ENCODE data around the gene C1QTNF2. TPM values are rescaled to one million over a fixed set of nuclear protein-coding genes. Genes with fewer than 3 reads are reported as not detected.

C1QTNF2 gene, protein sequence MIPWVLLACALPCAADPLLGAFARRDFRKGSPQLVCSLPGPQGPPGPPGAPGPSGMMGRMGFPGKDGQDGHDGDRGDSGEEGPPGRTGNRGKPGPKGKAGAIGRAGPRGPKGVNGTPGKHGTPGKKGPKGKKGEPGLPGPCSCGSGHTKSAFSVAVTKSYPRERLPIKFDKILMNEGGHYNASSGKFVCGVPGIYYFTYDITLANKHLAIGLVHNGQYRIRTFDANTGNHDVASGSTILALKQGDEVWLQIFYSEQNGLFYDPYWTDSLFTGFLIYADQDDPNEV
- total RNA-seq (not detected), polyA plus RNA-seq (not detected)

DNA sequence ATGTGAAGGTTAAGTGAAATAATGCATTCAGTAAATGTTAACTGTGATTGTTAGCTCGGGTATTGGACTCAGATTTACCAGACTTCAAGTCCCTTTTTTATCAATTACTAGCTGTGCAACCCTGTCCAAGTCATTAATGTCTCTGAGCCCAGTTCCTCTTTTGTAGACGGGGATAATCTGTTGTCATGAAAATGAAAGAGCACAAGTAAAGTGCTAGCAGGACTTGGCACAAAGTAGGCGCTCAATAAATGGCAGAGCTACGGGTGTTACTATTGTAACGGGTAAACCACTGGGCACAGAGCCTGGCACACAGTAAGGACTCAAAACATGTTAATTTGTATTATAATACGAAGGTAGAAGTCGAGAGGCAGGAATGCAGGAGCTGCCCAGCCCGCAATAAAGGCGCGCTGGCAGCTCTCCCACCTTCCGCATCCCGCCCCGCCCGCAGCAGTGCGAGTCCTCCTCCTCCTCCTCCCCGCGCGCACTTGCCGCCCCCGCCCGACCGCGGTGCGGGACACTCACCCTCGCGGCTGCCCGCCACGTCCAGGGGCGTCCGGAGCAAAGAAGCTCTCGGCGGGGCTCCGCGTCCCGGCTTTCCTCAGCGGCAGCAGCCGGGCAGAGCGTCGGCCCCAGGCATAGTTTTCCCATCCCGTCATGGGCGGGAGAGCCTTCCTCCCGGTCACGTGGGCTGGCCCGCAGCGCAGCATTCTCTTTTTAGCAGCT lies at the start of gene C1QTNF2:
Gene C1QTNF2 (minus strand): TSS at position 637 of the 723 bp plus-strand sequence. CDS start 15,615 bp downstream, outside the sequence.
- POLR2A ChIA-PET (ENCODE audit: partially characterized antibody) = no interaction called here
- no peaks in the 10 kb centered on the region for H3K9me3 Mint-ChIP-seq
- DNase-seq = no peak
- peaks cover 57 to 62% of the 10 kb centered on the region in 2 donors for H3K27me3 Mint-ChIP-seq
- Histone ChIP-seq H3K27me3 (ENCODE audit: insufficient read depth, low read length) (peaks cover 17% of the 10 kb centered on the region), H3K36me3 (ENCODE audit: insufficient read depth, low read length) (no peaks in the 10 kb centered on the region), H3K4me1 (ENCODE audit: insufficient read depth, low read length) (peaks cover 6% of the 10 kb centered on the region), H3K27ac (ENCODE audit: low read depth, low read length) (no peak within 1 kb of the TSS), H3K9me3 (ENCODE audit: control insufficient read depth in 1 of 2, low read length in 2 of 2) (no peaks in the 10 kb centered on the region), H3K4me3 (ENCODE audit: low read length in 2 of 2) (no peak within 1 kb of the TSS)
- H3K27ac Mint-ChIP-seq = no peak within 1 kb of the TSS
- CTCF ChIA-PET (ENCODE audit: partially characterized antibody) = no interaction called here
- no peaks in the 10 kb centered on the region for H3K36me3 Mint-ChIP-seq
- intact Hi-C loops (cut with micrococcal nuclease) = no loop called here
- peak within 1 kb of the TSS; percentile 57 to 81 (median 67) for H3K4me3 Mint-ChIP-seq
- H3K4me1 Mint-ChIP-seq = peaks cover 11 to 16% (median 15%) of the 10 kb centered on the region in 4 donors

DNA sequence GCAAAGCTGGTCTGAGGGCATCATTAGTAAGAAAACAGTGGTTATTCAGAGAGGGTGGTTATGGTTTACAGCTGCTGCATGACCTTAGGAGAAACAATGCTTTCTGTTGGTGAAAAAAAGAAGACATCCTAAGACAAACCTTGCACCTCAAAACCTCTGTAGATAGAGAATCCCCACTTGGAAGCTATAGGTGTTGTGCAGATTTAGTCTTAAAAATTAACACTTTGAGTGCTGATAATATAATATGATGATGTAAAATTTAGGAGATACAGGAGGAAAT lies 49.8 kb upstream of the C1QTNF2 start:
- Mint-ChIP-seq H3K4me3 (peak overlapping the region; percentile 9 to 96 (median 61)), H3K27ac (peak overlapping the region in 6 of 7 donors; percentile 83 to 99 (median 96)), H3K4me1 (peaks cover 59 to 94% (median 73%) of the 10 kb centered on the region in 4 donors), H3K9me3 (peaks cover 0 to 2% (median 0%) of the 10 kb centered on the region in 8 donors), H3K36me3 (peaks cover 10 to 19% of the 10 kb centered on the region in 2 donors), H3K27me3 (no peaks in the 10 kb centered on the region)
- Histone ChIP-seq H3K4me3 (ENCODE audit: low read length in 2 of 2) (no peak overlapping the region), H3K36me3 (ENCODE audit: insufficient read depth, low read length) (peaks cover 1% of the 10 kb centered on the region), H3K27ac (ENCODE audit: low read depth, low read length) (no peak overlapping the region), H3K27me3 (ENCODE audit: insufficient read depth, low read length) (no peaks in the 10 kb centered on the region), H3K4me1 (ENCODE audit: insufficient read depth, low read length) (peaks cover 76% of the 10 kb centered on the region), H3K9me3 (ENCODE audit: control insufficient read depth in 1 of 2, low read length in 2 of 2) (no peaks in the 10 kb centered on the region)
- ChIA-PET POLR2A (ENCODE audit: partially characterized antibody) (interaction anchor here (1.2 to 4.1 kb wide), 3 partner anchors 19 to 53 kb away, joined by 4 to 32 read pairs (median 25); no protein-coding TSS in a partner anchor), CTCF (ENCODE audit: partially characterized antibody) (interaction anchor here (16.2 kb wide), 1 partner anchor 20 kb away, joined by 239 read pairs; no protein-coding TSS in a partner anchor)
- no peak for DNase-seq
- intact Hi-C loops (cut with micrococcal nuclease) = loop anchor here (5.0 kb wide), 2 partner anchors 47 to 87 kb away; no protein-coding TSS in a partner anchor

DNA sequence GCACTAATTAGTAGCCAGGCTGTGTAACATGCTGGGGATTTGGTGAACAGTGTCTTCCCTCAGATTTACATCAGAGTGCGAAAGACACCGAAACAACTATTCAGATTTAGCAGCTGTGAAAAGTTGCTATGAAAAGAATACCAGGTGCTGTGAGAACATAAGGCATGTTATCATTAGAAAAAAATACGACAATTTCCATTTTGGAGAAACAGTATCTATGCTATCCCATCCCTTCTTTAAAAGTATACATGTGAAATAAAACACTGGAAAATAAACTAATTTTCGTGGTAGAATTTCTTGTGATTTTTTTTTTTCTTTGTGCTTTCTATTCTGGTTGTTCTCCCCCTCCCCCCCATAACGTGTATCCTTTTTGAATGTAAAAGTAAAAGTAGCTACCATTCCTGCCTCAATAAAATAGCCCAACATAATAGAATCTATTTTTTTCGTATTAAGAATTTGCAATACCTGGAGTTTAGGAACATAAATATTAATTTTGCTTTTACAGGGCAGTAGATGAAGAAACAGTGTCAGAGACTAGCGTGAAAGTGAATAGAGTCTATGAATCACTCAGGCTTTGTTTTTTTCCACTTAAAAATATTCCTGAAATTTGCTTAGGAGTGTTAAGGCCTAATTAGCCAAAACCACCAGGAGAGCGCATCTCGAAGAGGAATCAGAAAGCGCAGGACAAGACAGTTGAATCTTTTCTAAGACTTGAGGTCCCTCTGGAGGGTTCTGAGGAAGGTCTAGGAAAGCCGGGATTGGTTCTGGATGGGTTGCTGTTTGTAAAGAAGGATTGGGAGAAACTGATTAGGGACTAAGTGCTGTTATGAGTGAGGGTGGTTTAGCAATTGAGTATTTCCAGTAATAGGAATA lies 49.3 kb upstream of the C1QTNF2 start:
- Histone ChIP-seq H3K27ac (ENCODE audit: low read depth, low read length) (peak overlapping the region; percentile 98), H3K27me3 (ENCODE audit: insufficient read depth, low read length) (no peaks in the 10 kb centered on the region), H3K9me3 (ENCODE audit: control insufficient read depth in 1 of 2, low read length in 2 of 2) (no peaks in the 10 kb centered on the region), H3K4me1 (ENCODE audit: insufficient read depth, low read length) (peaks cover 70% of the 10 kb centered on the region), H3K36me3 (ENCODE audit: insufficient read depth, low read length) (peaks cover 7% of the 10 kb centered on the region), H3K4me3 (ENCODE audit: low read length in 2 of 2) (peak overlapping the region; percentile 80 to 85)
- ChIA-PET CTCF (ENCODE audit: partially characterized antibody) (interaction anchor here (0.9 to 16.2 kb wide), 5 partner anchors 15 to 88 kb away, joined by 3 to 239 read pairs (median 4); no protein-coding TSS in a partner anchor), POLR2A (ENCODE audit: partially characterized antibody) (interaction anchor here (0.6 to 4.1 kb wide), 15 partner anchors 11 to 1692 kb away, joined by 3 to 32 read pairs (median 4); partner anchors contain the start of gene TTC1)
- Mint-ChIP-seq H3K27me3 (no peaks in the 10 kb centered on the region), H3K4me3 (peak overlapping the region; percentile 93 to 100 (median 96)), H3K9me3 (peaks cover 0 to 2% (median 0%) of the 10 kb centered on the region in 8 donors), H3K36me3 (peaks cover 14 to 24% of the 10 kb centered on the region in 2 donors), H3K27ac (peak overlapping the region; percentile 96 to 99 (median 98)), H3K4me1 (peaks cover 55 to 92% (median 69%) of the 10 kb centered on the region in 4 donors)
- DNase-seq = no peak
- intact Hi-C loops (cut with micrococcal nuclease) = loop anchor here (1.0 to 5.0 kb wide), 6 partner anchors 19 to 1212 kb away; partner anchors contain the start of genes FAM200C, PWWP2A, RNF145 and TTC1

DNA sequence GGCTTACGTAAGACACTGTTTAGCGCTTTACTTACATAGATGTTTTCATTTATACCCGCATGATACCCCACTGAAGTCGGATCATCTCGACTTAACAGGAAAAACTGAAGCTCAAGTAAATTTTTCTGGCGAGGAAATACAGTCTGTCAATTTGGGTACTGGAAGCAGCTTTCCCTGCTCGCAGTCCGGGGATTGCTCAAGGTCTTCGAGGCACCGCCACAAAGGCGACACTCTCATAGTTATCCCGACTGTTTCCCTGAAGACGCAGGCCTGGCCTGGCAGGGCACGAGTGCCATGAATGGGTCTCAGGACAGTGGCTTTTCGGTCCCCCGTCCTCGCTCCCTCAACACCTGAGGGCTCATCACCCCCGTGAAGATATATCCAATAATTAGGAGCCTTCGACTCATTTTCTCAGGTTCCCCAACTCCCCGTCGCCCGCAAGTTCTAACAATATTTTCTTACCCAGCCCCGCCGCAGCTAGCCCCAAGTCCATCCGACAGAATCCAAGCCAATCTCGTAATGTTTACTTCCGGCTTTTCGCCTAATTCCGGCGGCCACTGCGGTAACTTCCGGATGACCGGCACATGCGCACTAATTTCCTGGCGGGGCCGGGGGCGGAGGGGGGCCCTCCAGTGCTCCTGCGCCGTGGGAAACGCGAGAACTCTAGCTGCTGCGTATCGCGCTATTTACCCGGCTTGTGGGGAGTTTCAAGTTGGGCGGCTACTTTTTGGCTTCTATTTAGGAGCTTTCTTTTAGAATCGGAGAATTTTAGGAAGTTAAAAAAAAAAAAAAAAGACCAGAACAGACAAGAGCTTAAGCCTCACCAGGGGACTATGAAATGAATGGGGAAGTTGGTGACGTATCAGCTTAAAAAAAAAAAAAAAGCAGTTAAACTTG lies 48.4 kb upstream of the C1QTNF2 start, which contains the start of gene SLU7:
Gene SLU7 (minus strand): TSS at position 521 of the 897 bp plus-strand sequence. CDS start 3,787 bp downstream, outside the sequence.
- peak within 1 kb of the TSS; percentile 93 to 100 (median 96) for H3K4me3 Mint-ChIP-seq
- H3K27ac Mint-ChIP-seq = peak within 1 kb of the TSS; percentile 96 to 99 (median 98)
- H3K36me3 ChIP-seq (ENCODE audit: insufficient read depth, low read length) = peaks cover 8% of the 10 kb centered on the region
- H3K36me3 Mint-ChIP-seq = peaks cover 14 to 26% of the 10 kb centered on the region in 2 donors
- H3K27me3 Mint-ChIP-seq = no peaks in the 10 kb centered on the region
- peaks cover 61% of the 10 kb centered on the region for H3K4me1 ChIP-seq (ENCODE audit: insufficient read depth, low read length)
- H3K9me3 ChIP-seq (ENCODE audit: control insufficient read depth in 1 of 2, low read length in 2 of 2) = no peaks in the 10 kb centered on the region
- peak within 1 kb of the TSS; percentile 98 for H3K27ac ChIP-seq (ENCODE audit: low read depth, low read length)
- CTCF ChIA-PET (ENCODE audit: partially characterized antibody) = interaction anchor here (0.9 to 16.2 kb wide), 6 partner anchors 12 to 89 kb away, joined by 3 to 239 read pairs (median 4); no protein-coding TSS in a partner anchor
- intact Hi-C loops (cut with micrococcal nuclease) = loop anchor here (1.0 to 5.0 kb wide), 4 partner anchors 18 to 1212 kb away; partner anchors contain the start of genes FAM200C, PWWP2A, RNF145 and TTC1
- POLR2A ChIA-PET (ENCODE audit: partially characterized antibody) = interaction anchor here (0.5 to 4.1 kb wide), 17 partner anchors 11 to 1691 kb away, joined by 3 to 32 read pairs (median 4); partner anchors contain the start of genes PWWP2A and TTC1
- H3K9me3 Mint-ChIP-seq = peaks cover 0 to 2% (median 0%) of the 10 kb centered on the region in 8 donors
- no peaks in the 10 kb centered on the region for H3K27me3 ChIP-seq (ENCODE audit: insufficient read depth, low read length)
- peak; percentile 91 to 92 (median 92) for DNase-seq
- H3K4me1 Mint-ChIP-seq = peaks cover 46 to 84% (median 61%) of the 10 kb centered on the region in 4 donors
- H3K4me3 ChIP-seq (ENCODE audit: low read length in 2 of 2) = peak within 1 kb of the TSS; percentile 80 to 85

DNA sequence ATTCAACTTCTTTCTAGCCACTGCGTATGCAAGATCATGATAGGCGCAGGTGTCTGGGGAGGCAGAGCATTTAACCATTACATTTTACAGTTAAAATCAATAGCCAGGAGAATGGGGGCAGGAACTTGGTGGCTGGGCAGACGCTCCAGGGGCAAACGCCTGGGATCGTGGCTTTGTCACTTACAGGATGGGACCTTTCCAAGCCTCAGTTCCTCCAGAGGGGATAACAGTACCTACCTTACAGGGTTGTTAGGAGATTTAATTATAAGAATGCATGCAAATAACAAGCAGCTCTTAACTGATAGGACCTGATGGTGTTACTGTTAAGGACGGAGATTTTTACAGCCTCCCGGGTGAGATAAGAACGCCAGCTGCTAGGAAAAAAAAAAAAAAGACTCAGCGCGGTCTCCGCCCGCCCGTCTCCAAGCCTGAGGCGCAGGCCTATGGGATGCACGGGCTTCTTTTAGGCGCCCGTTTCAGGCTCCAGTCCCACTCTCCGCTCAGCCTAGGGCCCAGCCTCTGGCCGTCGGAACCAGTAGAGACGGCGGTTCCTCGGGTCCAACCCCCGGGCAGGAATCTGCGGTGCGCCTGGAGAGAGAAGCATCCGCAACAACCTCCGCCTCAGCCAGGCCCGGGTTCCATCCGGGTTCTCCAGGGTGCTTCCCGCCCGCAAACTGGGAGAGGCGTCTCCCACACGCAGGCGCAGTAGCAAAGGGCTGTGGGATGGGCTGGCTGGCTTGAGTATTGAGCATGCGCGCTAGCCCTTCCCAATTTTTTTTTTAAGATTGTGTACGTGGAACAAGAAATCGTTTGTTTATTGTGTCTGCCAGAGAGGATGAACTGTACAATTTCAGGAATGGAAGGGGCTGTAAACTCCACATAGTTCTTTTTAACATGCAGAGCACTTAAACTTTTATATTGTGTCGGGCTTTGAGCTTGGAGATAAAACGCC lies 29.3 kb upstream of the C1QTNF2 start, which contains the start of gene FAM200C:
Gene FAM200C (minus strand): TSS at position 653 of the 952 bp plus-strand sequence. CDS start 4,564 bp downstream, outside the sequence.
- Histone ChIP-seq H3K27ac (ENCODE audit: low read depth, low read length) (peak within 1 kb of the TSS; percentile 54), H3K9me3 (ENCODE audit: control insufficient read depth in 1 of 2, low read length in 2 of 2) (no peaks in the 10 kb centered on the region), H3K4me3 (ENCODE audit: low read length in 2 of 2) (peak within 1 kb of the TSS; percentile 67 to 71), H3K27me3 (ENCODE audit: insufficient read depth, low read length) (no peaks in the 10 kb centered on the region), H3K4me1 (ENCODE audit: insufficient read depth, low read length) (peaks cover 11% of the 10 kb centered on the region), H3K36me3 (ENCODE audit: insufficient read depth, low read length) (peaks cover 23% of the 10 kb centered on the region)
- Mint-ChIP-seq H3K4me1 (peaks cover 12 to 19% (median 17%) of the 10 kb centered on the region in 4 donors), H3K27ac (peak within 1 kb of the TSS; percentile 65 to 95 (median 83)), H3K9me3 (no peaks in the 10 kb centered on the region), H3K36me3 (peaks cover 18 to 30% of the 10 kb centered on the region in 2 donors), H3K27me3 (no peaks in the 10 kb centered on the region), H3K4me3 (peak within 1 kb of the TSS; percentile 90 to 97 (median 93))
- peak; percentile 58 to 65 (median 63) for DNase-seq
- CTCF ChIA-PET (ENCODE audit: partially characterized antibody) = interaction anchor here (1.0 to 1.3 kb wide), 2 partner anchors 9 to 378 kb away, joined by 3 to 7 read pairs; no protein-coding TSS in a partner anchor
- intact Hi-C loops (cut with micrococcal nuclease) = loop anchor here (2.0 kb wide), 1 partner anchor 19 kb away; the partner anchor contains the start of gene SLU7
- POLR2A ChIA-PET (ENCODE audit: partially characterized antibody) = interaction anchor here (1.1 to 1.4 kb wide), 2 partner anchors 20 to 24 kb away, joined by 4 read pairs; partner anchors contain the start of gene SLU7

Data from CD4-positive, alpha-beta memory T cell (primary cell).